DND-41 (cell line): ENCODE data around the gene ZNF701.

ENCODE experiments used
- ATAC-seq: fragments of 200-7000 bp; cut with Tn5 transposase; 3 replicates; pipeline ENCODE4 v1.9.1; 2021; ENCODE audit warnings: low read depth; ENCODE audit not compliant: insufficient read depth
- DNase-seq: peaks from one replicate; pipeline ENCODE4 v3.0.0-alpha.2; 2020
- H2AFZ ChIP-seq: 2 replicates; pipeline ENCODE4 v1.6.0; 2012; ENCODE audit warnings: low read depth, low read length
- H3K27ac ChIP-seq: 2 replicates; pipeline ENCODE4 v1.5.1; 2012; ENCODE audit warnings: low read length, inconsistent platforms
- H3K27me3 ChIP-seq: fragments of 200-600 bp; sonication (generic); 2 replicates; pipeline ENCODE4 v1.6.0; 2012; ENCODE audit warnings: low read length, mild to moderate bottlenecking, inconsistent platforms; ENCODE audit not compliant: insufficient read depth, poor library complexity
- H3K36me3 ChIP-seq: 2 replicates; pipeline ENCODE4 v1.5.1; 2012; ENCODE audit warnings: low read length, inconsistent platforms; ENCODE audit not compliant: insufficient read depth
- H3K4me1 ChIP-seq: 2 replicates; pipeline ENCODE4 v1.5.1; 2012; ENCODE audit warnings: mild to moderate bottlenecking, low read length; ENCODE audit not compliant: insufficient read depth
- H3K4me2 ChIP-seq: 2 replicates; pipeline ENCODE4 v1.6.0; 2012; ENCODE audit warnings: mild to moderate bottlenecking, moderate library complexity, low read length, inconsistent platforms; ENCODE audit not compliant: insufficient read depth
- H3K4me3 ChIP-seq, 2 experiments: fragments of 200-600 bp in 1 of 2; shearing (Covaris generic) in 1 of 2; 2 replicates each; pipeline ENCODE4 v1.5.1; 2012 to 2016; ENCODE audit warnings: inconsistent platforms in 2 of 2, low read length in 2 of 2, mild to moderate bottlenecking in 2 of 2, low read depth in 1 of 2, moderate library complexity in 1 of 2
- H3K79me2 ChIP-seq: 2 replicates; pipeline ENCODE4 v1.6.0; 2012; ENCODE audit warnings: low read length, inconsistent platforms; ENCODE audit not compliant: insufficient read depth
- H3K9ac ChIP-seq: 2 replicates; pipeline ENCODE4 v1.6.0; 2012; ENCODE audit warnings: low read depth, mild to moderate bottlenecking, inconsistent platforms, low read length, moderate library complexity
- H3K9me3 ChIP-seq: 2 replicates; pipeline ENCODE4 v1.5.1; 2012; ENCODE audit warnings: low read length, moderate library complexity, mild to moderate bottlenecking, inconsistent platforms; ENCODE audit not compliant: insufficient read depth, severe bottlenecking
- H4K20me1 ChIP-seq: 2 replicates; pipeline ENCODE4 v1.6.0; 2012; ENCODE audit warnings: low read length; ENCODE audit not compliant: insufficient read depth
- CTCF ChIP-seq: IDR thresholded peaks from 2 replicates; pipeline ENCODE4 v1.5.1; 2012; ENCODE audit warnings: borderline replicate concordance, low read length, moderate library complexity, mild to moderate bottlenecking; ENCODE audit not compliant: poor library complexity, severe bottlenecking; ENCODE audit errors: extremely low read depth
- EZH2 ChIP-seq: IDR thresholded peaks from 3 replicates; pipeline ENCODE4 v1.6.1; 2012; ENCODE audit warnings: borderline replicate concordance, low read depth, mild to moderate bottlenecking, moderate library complexity, low read length, inconsistent platforms; ENCODE audit not compliant: severe bottlenecking

Gene ZNF701

GRCh38 chr19:52527134-52527955, 42.7 kb upstream of the ZNF701 start, which contains the start of gene ZNF808:
ZNF808 (plus strand) TSS chr19:52527668; CDS start chr19:52543285, 15,617 bp downstream.
- H3K79me2 ChIP-seq: peaks cover 47% of the 10 kb centered on the region
- peak within 1 kb of the TSS; percentile 79 for H3K9ac ChIP-seq
- no peaks in the 10 kb centered on the region for H3K27me3 ChIP-seq
- no peak for TF ChIP-seq EZH2
- peak; percentile 72 for TF ChIP-seq CTCF
- H3K36me3 ChIP-seq: no peaks in the 10 kb centered on the region
- H3K9me3 ChIP-seq: no peaks in the 10 kb centered on the region
- peak; percentile 97 for DNase-seq
- H3K4me3 ChIP-seq: peak within 1 kb of the TSS; percentile 64 to 90
- H4K20me1 ChIP-seq: peaks cover 3% of the 10 kb centered on the region; the same call in 1 of the 2 replicates
- H3K4me2 ChIP-seq: peak within 1 kb of the TSS; percentile 95
- peaks cover 27% of the 10 kb centered on the region for H3K4me1 ChIP-seq
- H3K27ac ChIP-seq: peak within 1 kb of the TSS; percentile 86
- peak; percentile 89 for ATAC-seq
- peak within 1 kb of the TSS; percentile 97 for H2AFZ ChIP-seq

- no peaks in the 10 kb centered on the region for H3K36me3 ChIP-seq
- H3K4me1 ChIP-seq: peaks cover 27% of the 10 kb centered on the region
- no peaks in the 10 kb centered on the region for H3K9me3 ChIP-seq
- TF ChIP-seq CTCF (no peak), EZH2 (no peak)
- H4K20me1 ChIP-seq: peaks cover 3% of the 10 kb centered on the region; the same call in 1 of the 2 replicates
- H3K79me2 ChIP-seq: peaks cover 52% of the 10 kb centered on the region
- H3K9ac ChIP-seq: peak overlapping the region; percentile 79
- H2AFZ ChIP-seq: peak overlapping the region; percentile 85
- peak overlapping the region; percentile 95 for H3K4me2 ChIP-seq
- peak overlapping the region; percentile 64 to 74 for H3K4me3 ChIP-seq
- ATAC-seq (peak; percentile 33), DNase-seq (peak; percentile 20)
- no peaks in the 10 kb centered on the region for H3K27me3 ChIP-seq
- H3K27ac ChIP-seq: peak overlapping the region; percentile 82
Observed at GRCh38 chr19:52527956-52528351, 42.1 kb upstream of the ZNF701 start.

- H3K9ac ChIP-seq: no peak overlapping the region
- peaks cover 50% of the 10 kb centered on the region for H3K4me1 ChIP-seq
- H3K27ac ChIP-seq: no peak overlapping the region
- H2AFZ ChIP-seq: no peak overlapping the region
- ATAC-seq: no peak
- peaks cover 10% of the 10 kb centered on the region; the same call in 1 of the 2 replicates for H4K20me1 ChIP-seq
- no peak for TF ChIP-seq EZH2
- no peak for TF ChIP-seq CTCF
- no peak overlapping the region for H3K4me3 ChIP-seq
- peaks cover 84% of the 10 kb centered on the region for H3K79me2 ChIP-seq
- H3K36me3 ChIP-seq: peaks cover 8% of the 10 kb centered on the region; the same call in 1 of the 2 replicates
- H3K4me2 ChIP-seq: no peak overlapping the region
- DNase-seq: no peak
- no peaks in the 10 kb centered on the region for H3K27me3 ChIP-seq
- H3K9me3 ChIP-seq: no peaks in the 10 kb centered on the region
Observed at GRCh38 chr19:52532480-52532879, 37.6 kb upstream of the ZNF701 start.
